ENCODE data around the gene CYP4V2.

- no peak for TF ChIP-seq POLR2A (IDR thresholded peaks at IDR 0.05; ENCODE audit: low read depth, low read length)
- no peak for TF ChIP-seq POLR2AphosphoS5 (IDR thresholded peaks at IDR 0.05; ENCODE audit: low read depth, low read length)
Observed at GRCh38 chr4:186228514-186228894, 37.1 kb downstream of the CYP4V2 start.
